Transverse colon (tissue), 4 donors: ENCODE data around the gene TBCD. TPM values are rescaled to one million over a fixed set of nuclear protein-coding genes. Genes with fewer than 3 reads are reported as not detected.

ENCODE experiments used
- DNase-seq: peaks from one replicate; pipeline ENCODE4 v3.0.0-alpha.2; 2019
- H3K27ac ChIP-seq, 4 donors: fragments of 200-600 bp; sonication (generic); 2 replicates each; pipeline ENCODE4 v1.5.1; 2016 to 2018; ENCODE audit warnings: inconsistent platforms in 4 of 4
- H3K27me3 ChIP-seq: fragments of 200-600 bp; sonication (generic); 2 replicates; pipeline ENCODE4 v1.5.1; 2017; ENCODE audit warnings: inconsistent platforms
- H3K36me3 ChIP-seq, 4 donors: fragments of 200-600 bp; sonication (generic); 2 replicates each; pipeline ENCODE4 v1.5.1; 2017 to 2019; ENCODE audit warnings: inconsistent platforms in 4 of 4
- H3K4me1 ChIP-seq, 4 donors: fragments of 200-600 bp; sonication (generic); 2 replicates each; pipeline ENCODE4 v1.5.1; 2017 to 2020; ENCODE audit warnings: inconsistent platforms in 4 of 4
- H3K4me3 ChIP-seq, 4 donors: fragments of 200-600 bp; sonication (generic); 1 replicate in 1 of 4; 2 replicates in 3 of 4; pipeline versions ENCODE4 v1.5.1 to v1.6.1; 2017 to 2019; ENCODE audit warnings: inconsistent platforms in 4 of 4
- H3K9me3 ChIP-seq, 2 donors: fragments of 200-600 bp; sonication (generic); 2 replicates each; pipeline ENCODE4 v1.5.1; 2017 to 2019; ENCODE audit warnings: inconsistent platforms in 2 of 2
- CTCF ChIP-seq, 5 experiments: fragments of 200-600 bp in 3 of 5; fragments of 450-650 bp in 2 of 5; sonication (generic) in 3 of 5; IDR thresholded peaks; 1 replicate in 2 of 5; 2 replicates in 3 of 5; pipeline ENCODE4 v1.5.1; 2016 to 2017; ENCODE audit warnings: antibody characterized with exemption in 5 of 5, inconsistent platforms in 3 of 5, mild to moderate bottlenecking in 2 of 5, moderate library complexity in 1 of 5
- EP300 ChIP-seq: sonication (generic); formaldehyde crosslinking; IDR thresholded peaks from one replicate; pipeline ENCODE4 v1.6.1; 2017; ENCODE audit warnings: antibody characterized with exemption, low read depth
- POLR2A ChIP-seq: fragments of 450-650 bp; IDR thresholded peaks from one replicate; pipeline ENCODE4 v1.6.1; 2016; ENCODE audit warnings: antibody characterized with exemption, mild to moderate bottlenecking, moderate library complexity
- POLR2AphosphoS5 ChIP-seq, 3 donors: sonication (generic); formaldehyde crosslinking; IDR thresholded peaks; one replicate each; pipeline ENCODE4 v1.6.1; 2016; ENCODE audit warnings: antibody characterized with exemption in 3 of 3
- WGBS, 2 donors: methylation state at CpG; one replicate each; pipeline ENCODE4 v1.1.5; 2018; ENCODE audit warnings: low coverage in 1 of 2; 5-methylcytosine and 5-hydroxymethylcytosine counted together
- in situ Hi-C, 4 donors: fragments of 200-750 bp; cut with MboI; loops; one replicate each; pipeline versions ENCODE4 v1.15.0 to v1.15.1; 2017; ENCODE audit warnings: low sequenced_read_pairs in 3 of 4, low pct_ligation_motif_present in 1 of 4, low pct_unique_long_range_greater_than_20kb in 1 of 4
- intact Hi-C: fragments of 100-400 bp; cut with DNase I; formaldehyde crosslinking; loops from one replicate; pipeline ENCODE4 v1.15.1; 2023; ENCODE audit warnings: low total_unique reads
- total RNA-seq, 4 donors: library from RNA; depleted of rRNA; stranded (reverse); fragments of >200 nt; gene quantifications; one replicate each; pipeline ENCODE4 v1.1.0, GENCODE V29; 2016

Gene TBCD
- total RNA-seq, 4 donors from 2014 or later = 38.6 to 104 (median 39.8) TPM

- WGBS, 2 donors = 96% methylated on average over 11 of the region's 11 CpGs; no CpG with 5 or more reads in 1 of the 2 donors
- no peaks in the 10 kb centered on the region for H3K9me3 ChIP-seq
- DNase-seq = no peak
- no peak overlapping the region for H3K27ac ChIP-seq
- no peaks in the 10 kb centered on the region for H3K36me3 ChIP-seq
- intact Hi-C loops = no loop called here
- no peak for TF ChIP-seq CTCF (IDR thresholded peaks at IDR 0.05)
- no peak for TF ChIP-seq EP300
- no peak for TF ChIP-seq POLR2A
- TF ChIP-seq POLR2AphosphoS5 (IDR thresholded peaks at IDR 0.05) = no peak
- H3K27me3 ChIP-seq = no peaks in the 10 kb centered on the region
- H3K4me3 ChIP-seq = no peak overlapping the region
- in situ Hi-C loops = no loop called here
- H3K4me1 ChIP-seq = no peaks in the 10 kb centered on the region
Measured at GRCh38 chr17:82854226-82854625, 102.4 kb downstream of the TBCD start.

GRCh38 chr17:82856361-82856760 lies 104.5 kb downstream of the TBCD start:
- in situ Hi-C loops = no loop called here
- DNase-seq = no peak
- no peak overlapping the region for H3K4me3 ChIP-seq
- TF ChIP-seq POLR2AphosphoS5 (IDR thresholded peaks at IDR 0.05) (no peak), CTCF (IDR thresholded peaks at IDR 0.05) (no peak), EP300 (no peak), POLR2A (no peak)
- intact Hi-C loops = no loop called here
- H3K27ac ChIP-seq = no peak overlapping the region
- H3K4me1 ChIP-seq = peaks cover 0 to 12% (median 4%) of the 10 kb centered on the region in 4 donors
- H3K27me3 ChIP-seq = no peaks in the 10 kb centered on the region
- WGBS, 2 donors = 84 to 91% methylated on average over 7 to 15 of the region's 15 CpGs
- no peaks in the 10 kb centered on the region for H3K36me3 ChIP-seq
- no peaks in the 10 kb centered on the region for H3K9me3 ChIP-seq

DNA sequence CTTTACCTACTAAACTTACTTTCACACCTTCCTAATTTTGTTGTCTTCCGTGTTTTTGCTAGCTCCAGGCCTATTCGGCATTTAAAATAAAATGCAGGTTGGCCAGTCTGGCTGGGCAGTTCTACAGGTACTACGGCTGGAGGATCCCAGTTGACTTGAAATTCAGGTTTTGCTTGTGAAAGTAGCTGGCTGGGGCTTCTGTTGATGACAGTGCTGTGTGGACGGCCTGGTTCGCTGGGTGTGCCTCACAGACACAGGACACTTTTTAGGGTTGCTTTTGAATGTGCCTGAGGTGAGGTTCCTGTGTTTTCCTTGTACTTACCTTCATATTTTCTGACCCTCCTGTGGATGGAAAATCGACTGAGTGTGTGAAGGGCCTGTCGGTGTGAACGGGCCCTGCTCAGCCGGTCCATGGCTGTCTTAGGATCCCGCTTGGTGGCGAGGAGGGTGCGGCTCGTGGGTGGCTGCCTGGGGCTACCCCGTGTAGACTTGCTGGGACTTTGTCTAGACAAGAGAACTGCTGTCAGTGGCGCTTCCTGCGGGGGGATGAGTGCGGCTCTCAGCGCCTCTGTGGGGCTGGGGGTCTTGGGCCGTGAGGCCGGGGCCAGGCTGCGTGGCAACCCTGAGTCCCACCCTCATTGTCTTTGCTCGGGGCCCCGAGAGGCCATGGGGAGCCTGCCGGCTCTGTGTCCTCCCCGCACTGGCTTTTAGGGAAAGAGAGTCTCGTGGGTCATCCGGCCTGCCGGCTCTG lies 106.7 kb downstream of the TBCD start:
- H3K4me3 ChIP-seq = no peak overlapping the region
- in situ Hi-C loops = no loop called here
- 73 to 86% methylated on average over 2 to 27 of the region's 28 CpGs for WGBS, 2 donors
- intact Hi-C loops = no loop called here
- DNase-seq = no peak
- no peaks in the 10 kb centered on the region for H3K9me3 ChIP-seq
- H3K27ac ChIP-seq = peak overlapping the region in 2 of 4 donors; percentile 11 to 61
- H3K27me3 ChIP-seq = no peaks in the 10 kb centered on the region
- H3K36me3 ChIP-seq = no peaks in the 10 kb centered on the region
- H3K4me1 ChIP-seq = peaks cover 0 to 17% (median 4%) of the 10 kb centered on the region in 4 donors
- TF ChIP-seq POLR2A = no peak
- no peak for TF ChIP-seq EP300
- no peak for TF ChIP-seq POLR2AphosphoS5 (IDR thresholded peaks at IDR 0.05)
- TF ChIP-seq CTCF (IDR thresholded peaks at IDR 0.05) = no peak

- TF ChIP-seq CTCF (IDR thresholded peaks at IDR 0.05) (no peak), POLR2A (no peak), POLR2AphosphoS5 (IDR thresholded peaks at IDR 0.05) (no peak), EP300 (no peak)
- Histone ChIP-seq H3K4me1 (peaks cover 0 to 29% (median 10%) of the 10 kb centered on the region in 4 donors), H3K9me3 (no peaks in the 10 kb centered on the region), H3K36me3 (no peaks in the 10 kb centered on the region), H3K27me3 (no peaks in the 10 kb centered on the region), H3K4me3 (peak overlapping the region in 1 of 4 donors; percentile 15), H3K27ac (peak overlapping the region in 3 of 4 donors; percentile 16 to 65 (median 61))
- no peak for DNase-seq
- WGBS, 2 donors = 83 to 100% methylated on average over 1 to 21 of the region's 23 CpGs
- in situ Hi-C loops = no loop called here
- intact Hi-C loops = no loop called here
Measured at GRCh38 chr17:82859431-82860403, 107.9 kb downstream of the TBCD start.
